Heart left ventricle (tissue), 16 donors: ENCODE results near the gene HIVEP2. TPM values are rescaled to one million over a fixed set of nuclear protein-coding genes. Genes with fewer than 3 reads are reported as not detected.

Source experiments
- ATAC-seq, 4 donors: fragments of 200-7000 bp; cut with Tn5 transposase; one replicate each; pipeline ENCODE4 v1.9.1; 2020 to 2022; ENCODE audit warnings: moderate library complexity in 4 of 4, mild to moderate bottlenecking in 3 of 4, moderate number of reproducible peaks in 1 of 4
- DNase-seq, 5 donors: peaks; one replicate each; pipeline ENCODE4 v3.0.0-alpha.2; 2020
- H3K27ac ChIP-seq, 12 donors: fragments of 200-600 bp; sonication (generic) in 4 of 12; one replicate each; pipeline versions ENCODE4 v1.5.0 to v1.8.0; 2016 to 2022; ENCODE audit warnings: mild to moderate bottlenecking in 2 of 12
- H3K27me3 ChIP-seq, 9 donors: fragments of 200-600 bp; sonication (generic) in 2 of 9; one replicate each; pipeline versions ENCODE4 v1.5.1 to v1.8.0; 2016 to 2022; ENCODE audit warnings: mild to moderate bottlenecking in 3 of 9
- H3K36me3 ChIP-seq, 9 donors: fragments of 200-600 bp; sonication (generic) in 2 of 9; one replicate each; pipeline versions ENCODE4 v1.5.0 to v1.8.0; 2018 to 2022; ENCODE audit warnings: mild to moderate bottlenecking in 2 of 9
- H3K4me1 ChIP-seq, 12 donors: fragments of 200-600 bp; sonication (generic) in 4 of 12; one replicate each; pipeline versions ENCODE4 v1.5.0 to v1.8.0; 2016 to 2022; ENCODE audit warnings: mild to moderate bottlenecking in 3 of 12
- H3K4me3 ChIP-seq, 12 donors: fragments of 200-600 bp; sonication (generic) in 4 of 12; one replicate each; pipeline versions ENCODE4 v1.5.0 to v1.8.0; 2017 to 2022; ENCODE audit warnings: mild to moderate bottlenecking in 9 of 12, moderate library complexity in 4 of 12
- H3K9me3 ChIP-seq, 12 donors: fragments of 200-600 bp; sonication (generic) in 4 of 12; one replicate each; pipeline versions ENCODE4 v1.5.0 to v1.8.0; 2016 to 2022; ENCODE audit warnings: mild to moderate bottlenecking in 1 of 12
- CTCF ChIP-seq, 12 donors: fragments of 200-600 bp; sonication (generic) in 4 of 12; IDR thresholded peaks; one replicate each; pipeline versions ENCODE4 v1.5.0 to v1.8.0; 2018 to 2022; ENCODE audit warnings: antibody characterized with exemption in 12 of 12, mild to moderate bottlenecking in 5 of 12
- POLR2A ChIP-seq, 2 donors: fragments of 450-650 bp; IDR thresholded peaks; one replicate each; pipeline ENCODE4 v1.6.1; 2017; ENCODE audit warnings: antibody characterized with exemption in 2 of 2, mild to moderate bottlenecking in 2 of 2, moderate library complexity in 2 of 2
- WGBS, 4 donors: extraction: QIAGEN DNeasy Blood & Tissue Kit in 2 of 4; methylation state at CpG; one replicate each; pipeline versions ENCODE4 v1.1.5 to v1.1.7; 2013 to 2018; 5-methylcytosine and 5-hydroxymethylcytosine counted together
- intact Hi-C, 10 donors: fragments of 100-400 bp; cut with DNase I; formaldehyde crosslinking; loops; one replicate each; pipeline versions ENCODE4 v1.11.1 to v1.14.2; 2022
- polyA plus RNA-seq, 2 donors: library from polyadenylated mRNA; stranded (reverse); fragments of 200-250 nt; gene quantifications; one replicate each; pipeline ENCODE4 v1.2.3, GENCODE V29; 2013
- total RNA-seq, 9 donors: library from RNA; depleted of rRNA in 2 of 9; stranded (reverse); fragments of >200 nt in 2 of 9; fragmentation: NEBNext Ultra II Directional in 3 of 9; extraction: Animal tissue kit (Norgen Biotek cat#: 25700) in 3 of 9; gene quantifications; one replicate each; pipeline versions ENCODE4 v1.1.0 to v1.2.4, GENCODE V29; 2016 to 2023
- donor health status: ischemic (EF 13 %, LVEDD 7.1; RV severe dilation, severe dysfunction).
- donor health status: healthy with polysubstance abuse.
- donor health status: DM: no; HTN: yes; CAD: no.
- donor health status: DM: no; HTN: no; CAD: no.
- donor health status: ischemic (EF 25% LVEDD 6.9; RV normal size, moderate dysfunction).
- donor health status: ischemic (EF 25% LVEDD 5.7; RV mildly dilated, moderate dysfunction).
- donor health status: healthy.
- donor health status: DM: yes; HTN: yes; CAD: no.
- donor health status: ischemic (EF 35%, LVEDD 5.7; RV mildly dilated, moderate dysfunction).
- donor health status: nonischemic (EF 11% LVEDD 7.7; RV severe dilation, severe dysfunction).
- donor health status: DM: yes; HTN: yes; CAD: no.
- donor health status: PGD.
- donor health status: ischemic (EF 29% LVEDD 5.4; RV normal size, mild dysfunction).
- donor health status: nonischemic (EF 23%, LVEDD 6.1; RV moderate dilation, normal function).

Gene HIVEP2
- total and polyA plus RNA-seq, 11 donors: 2.7 to 31.2 (median 20.4) TPM

GRCh38 chr6:142912125-142912524 lies 32.9 kb downstream of the HIVEP2 start:
- TF ChIP-seq CTCF (IDR thresholded peaks at IDR 0.05) (no peak), POLR2A (IDR thresholded peaks at IDR 0.05) (no peak)
- Histone ChIP-seq H3K36me3 (peaks cover 0 to 3% (median 0%) of the 10 kb centered on the region in 9 donors), H3K4me3 (no peak overlapping the region), H3K27me3 (no peaks in the 10 kb centered on the region), H3K27ac (no peak overlapping the region), H3K4me1 (peaks cover 0 to 28% (median 0%) of the 10 kb centered on the region in 12 donors), H3K9me3 (no peaks in the 10 kb centered on the region)
- 92 to 95% (median 94%) methylated on average over 4 of the region's 4 CpGs for WGBS, 4 donors
- DNase-seq (no peak), ATAC-seq (no peak)
- intact Hi-C loops: no loop called here

DNA sequence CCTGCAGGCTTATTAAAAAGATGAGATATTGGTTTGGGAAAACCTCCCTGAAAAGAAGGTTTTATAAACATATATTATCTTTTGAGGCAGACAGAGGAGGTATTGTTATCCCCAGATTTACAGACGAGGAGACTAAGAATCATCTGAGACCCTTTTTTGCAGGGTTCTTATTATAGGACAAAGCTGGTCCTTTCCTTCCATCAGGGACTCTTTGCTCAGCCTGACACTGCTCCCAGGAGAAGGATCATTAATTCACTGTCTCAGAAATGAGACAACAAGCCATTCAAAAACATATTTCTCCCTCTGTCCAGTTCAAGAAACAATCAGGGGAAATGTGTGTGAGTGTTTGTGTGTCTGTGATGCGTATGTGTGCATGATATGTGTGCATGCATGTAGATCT lies 33.5 kb downstream of the HIVEP2 start:
- no peak for DNase-seq
- intact Hi-C loops: no loop called here
- ATAC-seq: no peak
- TF ChIP-seq POLR2A (IDR thresholded peaks at IDR 0.05) (no peak), CTCF (IDR thresholded peaks at IDR 0.05) (no peak)
- WGBS, 4 donors: 72 to 89% (median 85%) methylated on average over 2 of the region's 2 CpGs
- no peak overlapping the region for H3K4me3 ChIP-seq
- H3K4me1 ChIP-seq: peaks cover 0 to 30% (median 0%) of the 10 kb centered on the region in 12 donors
- no peak overlapping the region for H3K27ac ChIP-seq
- no peaks in the 10 kb centered on the region for H3K9me3 ChIP-seq
- H3K36me3 ChIP-seq: peaks cover 0 to 3% (median 0%) of the 10 kb centered on the region in 9 donors
- no peaks in the 10 kb centered on the region for H3K27me3 ChIP-seq

DNA sequence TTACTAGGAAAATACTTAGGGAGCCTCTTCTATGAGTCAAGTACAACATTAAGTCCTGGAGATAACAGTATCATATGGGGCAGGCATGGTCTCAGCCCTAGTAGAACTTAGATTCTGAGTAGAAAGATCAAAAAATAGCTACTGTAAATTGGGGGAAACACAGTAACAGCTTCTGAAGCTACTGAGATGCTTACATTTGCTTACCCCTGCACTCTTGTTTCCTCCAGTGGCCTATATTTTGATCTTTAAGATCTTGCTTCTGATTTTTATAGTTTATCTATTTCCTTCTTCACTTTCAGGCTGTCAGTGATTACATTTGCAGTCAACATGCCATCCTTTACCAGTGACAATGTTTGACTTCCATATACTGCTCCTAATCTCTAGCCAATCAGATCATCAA lies 35.3 kb downstream of the HIVEP2 start:
- no peaks in the 10 kb centered on the region for H3K9me3 ChIP-seq
- TF ChIP-seq POLR2A (IDR thresholded peaks at IDR 0.05): no peak
- TF ChIP-seq CTCF (IDR thresholded peaks at IDR 0.05): no peak
- intact Hi-C loops: no loop called here
- no peaks in the 10 kb centered on the region for H3K27me3 ChIP-seq
- H3K27ac ChIP-seq: peak overlapping the region in 1 of 12 donors; percentile 6
- ATAC-seq (no peak), DNase-seq (no peak)
- H3K36me3 ChIP-seq: peaks cover 0 to 3% (median 0%) of the 10 kb centered on the region in 9 donors
- peaks cover 0 to 30% (median 0%) of the 10 kb centered on the region in 12 donors for H3K4me1 ChIP-seq
- H3K4me3 ChIP-seq: no peak overlapping the region

GRCh38 chr6:142908235-142908634 lies 36.7 kb downstream of the HIVEP2 start:
- intact Hi-C loops: no loop called here
- Histone ChIP-seq H3K4me1 (peaks cover 0 to 33% (median under 1%) of the 10 kb centered on the region in 12 donors), H3K36me3 (peaks cover 0 to 3% (median 0%) of the 10 kb centered on the region in 9 donors), H3K9me3 (no peaks in the 10 kb centered on the region), H3K27ac (peak overlapping the region in 1 of 12 donors; percentile 47), H3K4me3 (no peak overlapping the region), H3K27me3 (no peaks in the 10 kb centered on the region)
- no peak for DNase-seq
- no peak for TF ChIP-seq CTCF (IDR thresholded peaks at IDR 0.05)
- TF ChIP-seq POLR2A (IDR thresholded peaks at IDR 0.05): no peak
- 97 to 100% (median 100%) methylated on average over 1 of the region's 1 CpG for WGBS, 4 donors
- ATAC-seq: no peak
